GM19467 (cell line): Measurements from ENCODE around the gene PGBD2.
"Not testable (repeated sequence)": the region's sequence is repeated elsewhere in the genome, so short reads cannot be mapped to it uniquely, and the experiment has no call there.

ENCODE experiments used
- ATAC-seq: cut with Tn5 transposase; IDR thresholded peaks from one replicate; pipeline ENCODE4 v1.9.1; 2021; ENCODE audit warnings: mild to moderate bottlenecking, moderate library complexity; ENCODE audit not compliant: unreplicated experiment

The PGBD2 gene

GRCh38 chr1:248906009-248906752, at the start of gene PGBD2:
PGBD2 (plus strand) TSS chr1:248906235; CDS start chr1:248913863, 7,628 bp downstream.
- ATAC-seq: peak; percentile 96

- ATAC-seq: no peak
Observed at GRCh38 chr1:248857201-248857600, 48.8 kb upstream of the PGBD2 start.

- no peak for ATAC-seq
Observed at GRCh38 chr1:248857749-248858095, 48.3 kb upstream of the PGBD2 start.

- peak; percentile 27 for ATAC-seq
Observed at GRCh38 chr1:248858096-248858890, 47.7 kb upstream of the PGBD2 start.

- ATAC-seq: peak; percentile 64
Observed at GRCh38 chr1:248858891-248859889, 46.8 kb upstream of the PGBD2 start, which contains the start of gene ZNF692. ZNF692 (minus strand) TSS chr1:248859085; CDS start chr1:248858309, 776 bp downstream.

GRCh38 chr1:248860007-248860406, 46.0 kb upstream of the PGBD2 start:
- no peak for ATAC-seq

GRCh38 chr1:248861616-248862015, 44.4 kb upstream of the PGBD2 start:
- no peak for ATAC-seq

GRCh38 chr1:248862695-248862997, 43.4 kb upstream of the PGBD2 start:
- peak; percentile 3 for ATAC-seq

GRCh38 chr1:248862998-248863881, 42.8 kb upstream of the PGBD2 start:
- peak; percentile 60 for ATAC-seq

- no peak for ATAC-seq
Observed at GRCh38 chr1:248871837-248872401, 34.1 kb upstream of the PGBD2 start.

GRCh38 chr1:248872752-248873408, 33.2 kb upstream of the PGBD2 start:
- ATAC-seq: peak; percentile 41

- ATAC-seq: peak; percentile 77
Observed at GRCh38 chr1:248873409-248873992, 32.5 kb upstream of the PGBD2 start.

- ATAC-seq: peak; percentile 56
Observed at GRCh38 chr1:248873993-248874533, 32.0 kb upstream of the PGBD2 start.

- no peak for ATAC-seq
Observed at GRCh38 chr1:248881261-248881660, 24.8 kb upstream of the PGBD2 start.

- ATAC-seq: not testable (repeated sequence)
Observed at GRCh38 chr1:248882427-248882826, 23.6 kb upstream of the PGBD2 start.

GRCh38 chr1:248884632-248885295, 21.3 kb upstream of the PGBD2 start:
- no peak for ATAC-seq

GRCh38 chr1:248885646-248886045, 20.4 kb upstream of the PGBD2 start:
- no peak for ATAC-seq
